Body of pancreas (tissue), 4 donors: ENCODE data around the gene RAPGEF4. TPM values are rescaled to one million over a fixed set of nuclear protein-coding genes. Genes with fewer than 3 reads are reported as not detected.

Experiments
- ATAC-seq: fragments of 150-250 bp; one replicate; pipeline ENCODE4 v1.9.1; 2016
- DNase-seq, 4 donors: peaks; one replicate each; pipeline ENCODE4 v3.0.0-alpha.2; 2019
- H3K27ac ChIP-seq, 4 donors: fragments of 200-600 bp; sonication (generic); 1 replicate in 3 of 4; 2 replicates in 1 of 4; pipeline versions ENCODE4 v1.5.1 to v1.6.1; 2016 to 2019; ENCODE audit warnings: mild to moderate bottlenecking in 1 of 4, mixed read lengths in 1 of 4, moderate library complexity in 1 of 4
- H3K27me3 ChIP-seq, 2 donors: fragments of 200-600 bp; sonication (generic); one replicate each; pipeline ENCODE4 v1.6.0; 2016; ENCODE audit warnings: mild to moderate bottlenecking in 1 of 2
- H3K36me3 ChIP-seq, 2 donors: fragments of 200-600 bp; sonication (generic); replicated peaks in 1 of 2; 2 replicates each; pipeline ENCODE4 v1.5.1; 2016; ENCODE audit warnings: low read depth in 2 of 2; ENCODE audit not compliant: insufficient read depth in 1 of 2
- H3K4me1 ChIP-seq: fragments of 200-600 bp; sonication (generic); one replicate; pipeline ENCODE4 v1.6.0; 2016
- H3K4me3 ChIP-seq, 2 donors: fragments of 200-600 bp; sonication (generic); 1 replicate in 1 of 2; 2 replicates in 1 of 2; pipeline ENCODE4 v1.5.1; 2016 to 2019
- H3K9me3 ChIP-seq, 3 donors: fragments of 200-600 bp; sonication (generic); 1 replicate in 2 of 3; 2 replicates in 1 of 3; pipeline ENCODE4 v1.5.1; 2016
- POLR2A ChIP-seq, 3 donors: fragments of 450-650 bp; IDR thresholded peaks; one replicate each; pipeline ENCODE4 v1.6.1; 2016; ENCODE audit warnings: antibody characterized with exemption in 3 of 3, mild to moderate bottlenecking in 2 of 3
- WGBS, 2 donors: methylation state at CpG; one replicate each; pipeline ENCODE4 v1.1.5; 2017; 5-methylcytosine and 5-hydroxymethylcytosine counted together
- intact Hi-C: fragments of 100-400 bp; cut with DNase I; formaldehyde crosslinking; loops from one replicate; pipeline ENCODE4 v1.15.1; 2023
- total RNA-seq, 2 donors: library from RNA; depleted of rRNA; stranded (reverse); fragments of >200 nt; gene quantifications; one replicate each; pipeline ENCODE4 v1.1.0, GENCODE V29; 2016
- TF ChIP-seq, protein P1 (sequence below), 7 experiments: fragments of 450-650 bp in 4 of 7; fragments of 200-600 bp in 3 of 7; sonication (generic) in 3 of 7; IDR thresholded peaks; one replicate each; pipeline ENCODE4 v1.5.1; 2016 to 2019; ENCODE audit warnings: antibody characterized with exemption in 7 of 7

The RAPGEF4 gene
- total RNA-seq, 2 donors from 2014 or later: 4.7 to 22.4 TPM

DNA sequence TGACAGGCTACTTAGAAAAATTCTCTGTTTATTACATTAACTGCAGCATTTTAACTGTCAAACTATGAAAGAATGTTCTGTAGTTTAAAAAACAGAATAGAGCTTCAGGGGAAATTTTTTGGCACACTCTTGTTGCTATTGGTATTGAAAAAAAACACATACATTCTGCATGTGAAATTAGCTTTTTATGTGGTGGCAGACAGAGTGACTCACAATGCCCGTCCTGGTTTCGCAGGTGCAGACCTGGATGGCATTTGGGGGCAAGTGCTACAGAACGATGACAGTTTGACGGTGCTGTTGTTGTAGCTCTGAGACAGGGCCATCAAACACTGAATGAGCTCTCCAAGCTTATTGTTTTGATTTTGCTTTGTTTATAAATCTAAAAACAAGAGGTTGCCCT is 235.0 kb downstream of the RAPGEF4 start:
- no peaks in the 10 kb centered on the region for H3K9me3 ChIP-seq
- TF ChIP-seq, protein P1, sequence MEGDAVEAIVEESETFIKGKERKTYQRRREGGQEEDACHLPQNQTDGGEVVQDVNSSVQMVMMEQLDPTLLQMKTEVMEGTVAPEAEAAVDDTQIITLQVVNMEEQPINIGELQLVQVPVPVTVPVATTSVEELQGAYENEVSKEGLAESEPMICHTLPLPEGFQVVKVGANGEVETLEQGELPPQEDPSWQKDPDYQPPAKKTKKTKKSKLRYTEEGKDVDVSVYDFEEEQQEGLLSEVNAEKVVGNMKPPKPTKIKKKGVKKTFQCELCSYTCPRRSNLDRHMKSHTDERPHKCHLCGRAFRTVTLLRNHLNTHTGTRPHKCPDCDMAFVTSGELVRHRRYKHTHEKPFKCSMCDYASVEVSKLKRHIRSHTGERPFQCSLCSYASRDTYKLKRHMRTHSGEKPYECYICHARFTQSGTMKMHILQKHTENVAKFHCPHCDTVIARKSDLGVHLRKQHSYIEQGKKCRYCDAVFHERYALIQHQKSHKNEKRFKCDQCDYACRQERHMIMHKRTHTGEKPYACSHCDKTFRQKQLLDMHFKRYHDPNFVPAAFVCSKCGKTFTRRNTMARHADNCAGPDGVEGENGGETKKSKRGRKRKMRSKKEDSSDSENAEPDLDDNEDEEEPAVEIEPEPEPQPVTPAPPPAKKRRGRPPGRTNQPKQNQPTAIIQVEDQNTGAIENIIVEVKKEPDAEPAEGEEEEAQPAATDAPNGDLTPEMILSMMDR (IDR thresholded peaks at IDR 0.05): no peak
- no peak for TF ChIP-seq POLR2A (IDR thresholded peaks at IDR 0.05)
- H3K4me3 ChIP-seq: no peak overlapping the region
- ATAC-seq: no peak
- H3K36me3 ChIP-seq: no peaks in the 10 kb centered on the region
- intact Hi-C loops: no loop called here
- WGBS, 2 donors: 89 to 91% methylated on average over 4 of the region's 4 CpGs
- peaks cover 23% of the 10 kb centered on the region for H3K4me1 ChIP-seq
- no peak overlapping the region for H3K27ac ChIP-seq
- DNase-seq: no peak
- no peaks in the 10 kb centered on the region for H3K27me3 ChIP-seq

DNA sequence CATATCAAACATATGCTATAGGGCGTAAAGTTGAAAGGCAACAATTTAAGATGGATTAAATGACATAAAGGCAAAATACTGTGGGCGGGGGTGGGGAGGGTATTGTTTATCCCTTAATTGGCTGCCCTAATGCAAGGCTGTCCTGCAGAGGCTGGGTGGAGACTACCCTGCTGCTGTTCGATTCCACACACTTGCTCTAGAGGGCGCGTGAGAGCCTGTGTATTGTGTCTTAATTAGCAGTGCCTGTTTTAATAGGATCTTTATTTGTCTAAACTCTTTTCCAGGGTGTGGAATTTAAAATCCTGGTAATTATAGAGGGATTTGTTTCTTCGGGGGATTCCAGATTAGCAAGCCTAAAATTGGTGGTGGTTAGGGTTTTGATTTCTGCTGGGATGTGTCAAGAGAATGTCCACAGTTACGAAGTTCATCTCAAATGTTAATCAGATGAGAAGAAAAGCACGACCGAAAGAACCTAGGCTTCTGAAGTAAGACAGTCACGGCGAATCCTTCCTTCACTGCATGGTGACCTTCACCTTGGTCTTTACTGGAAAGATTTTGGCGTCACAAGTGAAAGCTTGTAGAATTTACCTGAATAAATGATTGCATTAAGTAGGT is 236.5 kb downstream of the RAPGEF4 start:
- peak; percentile 40 to 67 (median 44) for DNase-seq
- 35 to 41% methylated on average over 12 of the region's 12 CpGs for WGBS, 2 donors
- no peak for ATAC-seq
- intact Hi-C loops: no loop called here
- Histone ChIP-seq H3K4me1 (peaks cover 14% of the 10 kb centered on the region), H3K27me3 (no peaks in the 10 kb centered on the region), H3K27ac (no peak overlapping the region), H3K9me3 (no peaks in the 10 kb centered on the region), H3K36me3 (no peaks in the 10 kb centered on the region), H3K4me3 (no peak overlapping the region)
- TF ChIP-seq, protein P1 (IDR thresholded peaks at IDR 0.05): peak; percentile 56 to 81 (median 60)
- TF ChIP-seq POLR2A (IDR thresholded peaks at IDR 0.05): no peak

DNA sequence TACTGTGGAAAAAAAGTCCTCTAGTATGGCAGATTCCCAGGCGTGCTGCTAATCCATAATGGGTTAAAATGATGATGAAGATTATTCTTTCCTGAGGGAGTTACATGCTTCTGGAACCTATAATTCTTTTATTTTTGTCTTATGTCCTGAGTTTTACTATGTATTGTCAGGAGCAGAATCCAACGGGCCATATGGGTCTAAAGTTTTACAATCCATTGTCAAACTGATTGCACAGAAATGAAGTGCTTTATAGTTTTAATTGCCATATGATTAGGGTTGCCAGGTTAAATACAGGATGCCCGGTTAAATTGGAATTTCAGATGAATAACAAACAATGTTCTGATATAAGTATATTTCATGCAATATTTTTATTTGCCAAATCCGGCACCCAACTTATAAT is 239.1 kb downstream of the RAPGEF4 start:
- H3K36me3 ChIP-seq: no peaks in the 10 kb centered on the region
- DNase-seq: no peak
- H3K4me3 ChIP-seq: no peak overlapping the region
- H3K9me3 ChIP-seq: no peaks in the 10 kb centered on the region
- WGBS, 2 donors: 85 to 92% methylated on average over 4 of the region's 4 CpGs
- no peak overlapping the region for H3K27ac ChIP-seq
- intact Hi-C loops: no loop called here
- H3K4me1 ChIP-seq: no peaks in the 10 kb centered on the region
- no peak for ATAC-seq
- TF ChIP-seq, protein P1 (IDR thresholded peaks at IDR 0.05): no peak
- no peak for TF ChIP-seq POLR2A (IDR thresholded peaks at IDR 0.05)
- no peaks in the 10 kb centered on the region for H3K27me3 ChIP-seq

DNA sequence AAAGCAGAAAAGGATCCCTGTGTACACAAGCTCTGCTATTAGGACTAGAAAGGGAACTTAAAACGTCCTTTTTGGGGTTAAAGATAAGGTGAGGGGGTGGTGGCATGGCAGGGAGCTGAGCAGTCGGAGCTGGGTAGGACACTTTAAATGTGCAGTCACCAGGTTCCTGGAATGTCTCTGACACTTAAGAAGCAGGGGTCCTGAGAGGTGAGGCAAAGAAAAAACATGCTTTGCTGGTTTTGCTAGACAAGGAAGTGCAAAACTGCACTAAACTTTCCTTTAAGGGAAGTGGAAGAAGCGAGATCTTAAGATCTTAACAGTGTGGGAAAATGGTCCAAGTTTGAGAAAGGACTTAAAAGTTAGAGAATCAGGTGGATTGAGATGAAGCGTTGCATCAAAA is 240.5 kb downstream of the RAPGEF4 start:
- Histone ChIP-seq H3K9me3 (no peaks in the 10 kb centered on the region), H3K36me3 (no peaks in the 10 kb centered on the region), H3K4me1 (no peaks in the 10 kb centered on the region), H3K27ac (no peak overlapping the region), H3K27me3 (no peaks in the 10 kb centered on the region), H3K4me3 (no peak overlapping the region)
- ATAC-seq (no peak), DNase-seq (no peak)
- intact Hi-C loops: no loop called here
- TF ChIP-seq, protein P1 (IDR thresholded peaks at IDR 0.05): no peak
- no peak for TF ChIP-seq POLR2A (IDR thresholded peaks at IDR 0.05)
- WGBS, 2 donors: 55 to 65% methylated on average over 4 of the region's 4 CpGs

DNA sequence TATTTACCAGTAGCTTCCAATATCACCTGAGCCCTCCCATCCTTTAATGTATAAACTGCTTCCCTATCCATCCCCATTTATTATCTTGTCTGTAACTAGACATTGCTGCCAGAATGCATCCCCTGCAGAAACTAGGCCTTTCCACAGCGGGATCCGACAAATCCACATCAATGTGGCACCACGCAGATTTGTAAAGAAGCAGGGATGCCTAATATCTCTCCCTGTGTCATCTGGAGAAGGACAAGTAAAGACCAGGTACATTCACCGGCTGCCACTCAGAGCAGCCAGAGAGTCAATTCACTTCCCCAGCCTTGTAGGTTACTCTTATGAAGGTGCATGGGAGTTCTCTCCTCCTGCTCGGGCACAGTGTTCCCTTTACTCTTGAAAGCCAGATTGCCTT is 241.2 kb downstream of the RAPGEF4 start:
- Histone ChIP-seq H3K4me1 (no peaks in the 10 kb centered on the region), H3K27me3 (no peaks in the 10 kb centered on the region), H3K27ac (no peak overlapping the region), H3K9me3 (no peaks in the 10 kb centered on the region), H3K4me3 (no peak overlapping the region), H3K36me3 (no peaks in the 10 kb centered on the region)
- intact Hi-C loops: no loop called here
- no peak for TF ChIP-seq POLR2A (IDR thresholded peaks at IDR 0.05)
- TF ChIP-seq, protein P1 (IDR thresholded peaks at IDR 0.05): no peak
- 94 to 95% methylated on average over 5 of the region's 5 CpGs for WGBS, 2 donors
- DNase-seq (no peak), ATAC-seq (no peak)
